ENCODE data around the gene RAB22A.
A peak's percentile ranks its signal among the peaks of the same experiment; 100 is the strongest.

The RAB22A gene

GRCh38 chr20:58309591-58310290 is at the start of gene RAB22A:
RAB22A (plus strand) TSS chr20:58309715; CDS start chr20:58309977, 262 bp downstream.
- peak; percentile 58 to 64 for DNase-seq (ENCODE audit: low read depth in 2 of 2)

- no peak for DNase-seq (ENCODE audit: low read depth in 2 of 2)
These were observed 49.5 kb upstream of the RAB22A start for GRCh38 chr20:58260006-58260405.

GRCh38 chr20:58261660-58262059 is 47.9 kb upstream of the RAB22A start:
- DNase-seq (ENCODE audit: low read depth in 2 of 2) = no peak

- no peak for DNase-seq (ENCODE audit: low read depth in 2 of 2)
These were observed 45.2 kb upstream of the RAB22A start for GRCh38 chr20:58264271-58264670.

- DNase-seq (ENCODE audit: low read depth in 2 of 2) = no peak
These were observed 41.9 kb upstream of the RAB22A start for GRCh38 chr20:58267389-58268215.

- no peak for DNase-seq (ENCODE audit: low read depth in 2 of 2)
These were observed 41.1 kb upstream of the RAB22A start for GRCh38 chr20:58268421-58268821.

- DNase-seq (ENCODE audit: low read depth in 2 of 2) = no peak
These were observed 40.4 kb upstream of the RAB22A start for GRCh38 chr20:58268936-58269619.

GRCh38 chr20:58271606-58272351 is 37.7 kb upstream of the RAB22A start:
- no peak for DNase-seq (ENCODE audit: low read depth in 2 of 2)

GRCh38 chr20:58274384-58274783 is 35.1 kb upstream of the RAB22A start:
- DNase-seq (ENCODE audit: low read depth in 2 of 2) = no peak

- no peak for DNase-seq (ENCODE audit: low read depth in 2 of 2)
These were observed 32.4 kb upstream of the RAB22A start for GRCh38 chr20:58277107-58277506.

GRCh38 chr20:58277578-58278472 is 31.7 kb upstream of the RAB22A start:
- no peak for DNase-seq (ENCODE audit: low read depth in 2 of 2)

GRCh38 chr20:58286729-58287128 is 22.8 kb upstream of the RAB22A start:
- no peak for DNase-seq (ENCODE audit: low read depth in 2 of 2)

- no peak for DNase-seq (ENCODE audit: low read depth in 2 of 2)
These were observed 21.9 kb upstream of the RAB22A start for GRCh38 chr20:58287638-58288037.

- DNase-seq (ENCODE audit: low read depth in 2 of 2) = no peak
These were observed 20.4 kb upstream of the RAB22A start for GRCh38 chr20:58289143-58289542.

- no peak for DNase-seq (ENCODE audit: low read depth in 2 of 2)
These were observed 16.1 kb upstream of the RAB22A start for GRCh38 chr20:58293453-58293852.

- no peak for DNase-seq (ENCODE audit: low read depth in 2 of 2)
These were observed 14.7 kb upstream of the RAB22A start for GRCh38 chr20:58294497-58295455.

- DNase-seq (ENCODE audit: low read depth in 2 of 2) = no peak
These were observed 13.3 kb upstream of the RAB22A start for GRCh38 chr20:58296051-58296837.

- no peak for DNase-seq (ENCODE audit: low read depth in 2 of 2)
These were observed 12.1 kb upstream of the RAB22A start for GRCh38 chr20:58297394-58297793.

- DNase-seq (ENCODE audit: low read depth in 2 of 2) = no peak
These were observed 9.2 kb upstream of the RAB22A start for GRCh38 chr20:58300321-58300720.

Data from activated CD8-positive, alpha-beta memory T cell treated with anti-CD3 and anti-CD28 coated beads for 4 hours (primary cell).